AG09319 (cell line): ENCODE data around the gene UNCX.

ENCODE experiments used
- DNase-seq: peaks from one replicate; pipeline ENCODE4 v3.0.0-alpha.2; 2010; ENCODE audit warnings: low read depth; ENCODE audit errors: extremely low read depth
- CTCF ChIP-seq: IDR thresholded peaks from 2 replicates; pipeline ENCODE4 v1.5.1; 2011; ENCODE audit warnings: low read depth, mild to moderate bottlenecking, inconsistent platforms, low read length, moderate library complexity

UNCX gene

GRCh38 chr7:1264345-1265280 lies 31.9 kb downstream of the UNCX start:
- no peak for TF ChIP-seq CTCF
- no peak for DNase-seq

DNA sequence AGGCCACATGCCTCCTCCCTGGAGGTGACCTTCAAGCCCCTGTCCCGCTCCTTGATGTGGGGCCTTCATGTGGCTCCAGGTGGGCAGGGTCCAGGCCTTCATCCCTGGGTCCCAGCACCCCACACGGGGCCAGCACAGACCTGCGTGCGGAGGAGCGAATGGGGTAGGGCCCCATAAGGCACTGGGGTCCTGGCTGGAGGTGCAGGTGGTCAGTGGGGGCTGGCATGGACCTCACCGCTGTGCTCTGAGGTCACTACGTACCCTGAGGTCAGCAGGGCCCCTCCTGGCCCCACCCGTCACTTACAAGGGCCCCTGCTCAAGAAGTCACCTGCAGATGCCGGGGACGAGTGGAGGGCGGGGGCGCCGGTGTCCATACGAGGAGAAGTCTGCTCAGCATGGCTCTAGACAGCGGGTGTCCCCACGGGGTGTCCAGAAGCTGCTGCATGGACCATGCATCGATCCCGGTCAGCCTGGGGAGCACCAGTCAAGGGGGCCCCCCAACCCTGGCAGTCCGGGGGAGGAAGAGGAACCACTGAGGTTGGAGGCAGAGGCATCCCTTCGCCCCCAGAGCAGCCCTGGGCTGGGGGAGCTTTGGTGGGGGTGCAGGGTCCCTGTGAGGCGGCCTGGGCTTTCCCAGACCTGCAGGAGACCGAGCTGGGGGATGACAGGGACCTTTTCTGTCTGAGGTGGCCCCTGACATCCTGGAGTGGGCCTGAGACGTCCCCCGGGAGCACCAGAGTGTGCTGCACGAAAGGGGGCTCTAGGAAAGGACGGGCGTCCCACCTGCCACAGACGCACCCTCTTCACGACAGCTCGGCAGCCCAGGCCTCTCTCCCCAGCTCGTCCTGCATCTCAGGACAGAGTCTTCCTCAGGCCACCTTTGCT lies 34.6 kb downstream of the UNCX start:
- no peak for DNase-seq
- no peak for TF ChIP-seq CTCF

- no peak for DNase-seq
- TF ChIP-seq CTCF, result no peak
These were observed 35.6 kb downstream of the UNCX start for GRCh38 chr7:1268076-1268815.

- no peak for TF ChIP-seq CTCF
- DNase-seq, result no peak
These were observed 36.2 kb downstream of the UNCX start for GRCh38 chr7:1268866-1269265.

DNA sequence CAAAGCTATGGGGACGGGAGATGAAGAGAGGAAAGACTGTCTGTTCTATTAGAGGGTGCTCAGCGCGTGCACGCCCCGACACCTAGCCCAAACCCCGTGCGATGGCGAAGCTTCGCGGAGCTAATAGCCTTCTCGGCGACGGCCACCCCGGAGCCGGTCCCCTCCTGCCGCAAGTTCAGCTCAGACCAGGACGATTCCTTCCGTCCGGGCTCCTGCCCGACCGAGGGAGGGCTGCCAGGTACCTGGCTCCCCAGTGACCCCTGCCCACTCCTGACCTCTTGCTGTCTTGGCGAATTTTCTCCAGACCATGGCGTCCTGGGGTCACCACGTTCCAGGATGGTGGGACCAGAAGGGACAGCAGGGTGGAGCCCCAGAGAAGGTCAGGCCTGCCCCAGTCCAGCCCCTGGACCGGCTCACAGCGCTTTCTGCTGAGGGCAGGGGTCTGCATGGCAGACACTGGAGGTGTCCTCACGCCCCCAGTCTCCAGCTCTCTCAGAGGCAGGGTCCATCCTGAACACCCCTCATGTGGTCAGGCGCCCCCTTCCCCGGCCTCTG lies 36.7 kb downstream of the UNCX start:
- no peak for TF ChIP-seq CTCF
- DNase-seq, result no peak

- no peak for TF ChIP-seq CTCF
- no peak for DNase-seq
These were observed 37.5 kb downstream of the UNCX start for GRCh38 chr7:1270181-1270580.
